ENCODE measurements around the gene EPO.
"Not testable (repeated sequence)": the region's sequence is repeated elsewhere in the genome, so short reads cannot be mapped to it uniquely, and the experiment has no call there.

The EPO gene

GRCh38 chr7:100739934-100740333, 19.7 kb downstream of the EPO start:
- no peaks in the 10 kb centered on the region for H3K27me3 ChIP-seq (ENCODE audit: control insufficient read depth, insufficient read depth, low read length)
- H3K27ac ChIP-seq (ENCODE audit: low read depth, low read length), result no peak overlapping the region
- H3K36me3 ChIP-seq (ENCODE audit: control insufficient read depth, insufficient read depth, low read length), result no peaks in the 10 kb centered on the region
- H3K9ac ChIP-seq (ENCODE audit: low read length), result no peak overlapping the region
- no peak overlapping the region for H3K4me3 ChIP-seq (ENCODE audit: low read length)
- H3K4me1 ChIP-seq (ENCODE audit: control insufficient read depth, insufficient read depth, low read length), result no peaks in the 10 kb centered on the region

- Histone ChIP-seq H3K4me3 (ENCODE audit: low read length) (no peak overlapping the region), H3K27me3 (ENCODE audit: control insufficient read depth, insufficient read depth, low read length) (no peaks in the 10 kb centered on the region), H3K36me3 (ENCODE audit: control insufficient read depth, insufficient read depth, low read length) (no peaks in the 10 kb centered on the region), H3K9ac (ENCODE audit: low read length) (no peak overlapping the region), H3K4me1 (ENCODE audit: control insufficient read depth, insufficient read depth, low read length) (no peaks in the 10 kb centered on the region), H3K27ac (ENCODE audit: low read depth, low read length) (no peak overlapping the region)
Measured at GRCh38 chr7:100744605-100745004, 24.3 kb downstream of the EPO start.

DNA sequence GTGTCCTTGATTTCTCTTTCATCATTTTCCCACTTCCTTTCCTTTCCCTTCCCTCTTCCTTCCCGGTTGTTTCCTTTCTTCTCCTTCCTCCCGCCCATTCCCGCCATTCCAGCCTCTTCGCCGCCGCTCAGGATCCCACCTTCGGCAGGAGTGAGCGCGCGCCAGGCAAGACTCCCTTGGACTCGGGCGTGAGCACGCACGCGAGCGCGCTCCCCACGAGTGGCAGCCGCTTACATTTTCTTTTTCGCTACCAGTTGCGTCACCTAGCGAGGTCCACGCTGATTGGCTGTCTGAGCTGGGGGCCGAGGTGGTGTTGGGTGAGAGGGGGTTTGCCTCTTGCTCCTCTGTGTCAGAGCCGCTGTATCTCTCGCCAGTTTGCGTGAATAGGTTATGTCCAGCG, 24.9 kb downstream of the EPO start:
- H3K36me3 ChIP-seq (ENCODE audit: control insufficient read depth, insufficient read depth, low read length), result no peaks in the 10 kb centered on the region
- peak overlapping the region; percentile 47 for H3K4me3 ChIP-seq (ENCODE audit: low read length)
- no peaks in the 10 kb centered on the region for H3K27me3 ChIP-seq (ENCODE audit: control insufficient read depth, insufficient read depth, low read length)
- H3K4me1 ChIP-seq (ENCODE audit: control insufficient read depth, insufficient read depth, low read length), result no peaks in the 10 kb centered on the region
- H3K9ac ChIP-seq (ENCODE audit: low read length), result no peak overlapping the region
- no peak overlapping the region for H3K27ac ChIP-seq (ENCODE audit: low read depth, low read length)

DNA sequence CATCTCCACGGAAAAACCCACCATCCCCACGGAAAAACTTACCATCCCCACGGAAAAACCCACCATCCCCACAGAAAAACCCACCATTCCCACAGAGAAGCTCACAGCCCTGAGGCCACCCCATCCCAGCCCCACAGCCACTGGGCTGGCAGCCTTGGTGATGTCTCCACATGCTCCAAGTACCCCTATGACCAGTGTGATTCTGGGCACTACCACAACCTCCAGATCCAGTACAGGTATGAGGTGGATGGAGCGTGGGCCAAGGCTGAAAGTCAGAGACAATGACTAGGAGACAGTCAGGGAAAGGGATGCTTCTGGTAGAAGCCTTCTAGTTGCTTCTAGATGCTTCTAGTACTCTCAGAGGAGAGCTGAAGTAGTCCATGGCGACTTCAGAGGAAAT, 32.7 kb downstream of the EPO start:
- no peak overlapping the region for H3K27ac ChIP-seq (ENCODE audit: low read depth, low read length)
- H3K36me3 ChIP-seq (ENCODE audit: control insufficient read depth, insufficient read depth, low read length), result no peaks in the 10 kb centered on the region
- H3K9ac ChIP-seq (ENCODE audit: low read length), result no peak overlapping the region
- peaks cover 2% of the 10 kb centered on the region for H3K27me3 ChIP-seq (ENCODE audit: control insufficient read depth, insufficient read depth, low read length)
- no peaks in the 10 kb centered on the region for H3K4me1 ChIP-seq (ENCODE audit: control insufficient read depth, insufficient read depth, low read length)
- no peak overlapping the region for H3K4me3 ChIP-seq (ENCODE audit: low read length)

DNA sequence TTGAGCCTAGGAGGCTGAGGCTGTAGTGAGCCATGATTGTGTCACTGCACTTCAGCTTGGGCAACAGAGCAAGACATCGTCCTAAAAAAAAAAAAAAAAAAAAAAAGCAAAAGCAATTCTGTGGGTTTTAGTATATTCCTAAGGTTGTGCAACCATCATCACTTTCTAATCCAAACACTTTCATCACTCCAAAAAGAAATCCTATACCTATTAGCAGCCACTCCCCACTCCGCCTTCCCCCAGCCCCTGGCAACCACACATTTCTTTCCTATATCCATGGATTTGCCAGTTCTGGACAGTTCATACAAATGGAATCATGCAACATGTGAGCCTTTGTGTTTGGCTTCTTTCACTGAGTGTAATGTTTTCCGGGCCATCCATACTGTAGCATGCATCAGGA, 33.5 kb downstream of the EPO start:
- Histone ChIP-seq H3K9ac (ENCODE audit: low read length) (no peak overlapping the region), H3K4me3 (ENCODE audit: low read length) (no peak overlapping the region), H3K27ac (ENCODE audit: low read depth, low read length) (no peak overlapping the region), H3K27me3 (ENCODE audit: control insufficient read depth, insufficient read depth, low read length) (peaks cover 2% of the 10 kb centered on the region), H3K36me3 (ENCODE audit: control insufficient read depth, insufficient read depth, low read length) (no peaks in the 10 kb centered on the region), H3K4me1 (ENCODE audit: control insufficient read depth, insufficient read depth, low read length) (no peaks in the 10 kb centered on the region)

- Histone ChIP-seq H3K27me3 (ENCODE audit: control insufficient read depth, insufficient read depth, low read length) (no peaks in the 10 kb centered on the region), H3K27ac (ENCODE audit: low read depth, low read length) (no peak overlapping the region), H3K4me3 (ENCODE audit: low read length) (no peak overlapping the region), H3K36me3 (ENCODE audit: control insufficient read depth, insufficient read depth, low read length) (no peaks in the 10 kb centered on the region), H3K4me1 (ENCODE audit: control insufficient read depth, insufficient read depth, low read length) (no peaks in the 10 kb centered on the region), H3K9ac (ENCODE audit: low read length) (no peak overlapping the region)
Measured at GRCh38 chr7:100759357-100760171, 39.3 kb downstream of the EPO start.

GRCh38 chr7:100762841-100763240, 42.6 kb downstream of the EPO start:
- H3K9ac ChIP-seq (ENCODE audit: low read length), result not testable (repeated sequence)

DNA sequence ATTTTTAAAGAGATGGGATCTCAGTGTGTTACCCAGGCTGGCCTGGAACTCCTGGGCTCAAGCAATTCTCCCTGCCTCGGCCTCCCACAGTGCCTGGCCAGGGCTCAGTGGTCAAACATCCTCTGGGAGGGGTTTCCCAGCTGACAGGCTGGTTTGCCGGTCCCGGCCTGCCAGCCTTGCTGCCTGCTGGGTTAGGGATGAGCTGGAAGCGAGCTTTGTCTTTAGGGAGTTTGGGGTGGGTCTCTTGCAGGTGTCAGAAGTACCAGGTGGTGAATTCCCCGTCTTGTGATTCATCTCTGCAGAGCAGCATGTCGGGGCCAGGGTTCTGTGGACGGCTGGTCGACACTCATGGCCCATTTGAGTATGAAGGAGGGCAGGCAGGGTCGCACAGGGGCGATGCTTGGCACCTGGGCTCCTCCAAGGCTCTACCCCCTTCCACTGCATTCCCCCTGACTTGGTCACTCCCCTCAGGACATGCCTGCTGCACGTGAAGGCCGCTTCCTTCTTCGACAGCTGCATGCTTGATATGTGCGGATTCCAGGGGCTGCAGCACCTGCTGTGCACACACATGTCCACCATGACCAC, 43.4 kb downstream of the EPO start:
- Histone ChIP-seq H3K9ac (ENCODE audit: low read length) (no peak overlapping the region), H3K27me3 (ENCODE audit: control insufficient read depth, insufficient read depth, low read length) (no peaks in the 10 kb centered on the region), H3K4me3 (ENCODE audit: low read length) (no peak overlapping the region), H3K4me1 (ENCODE audit: control insufficient read depth, insufficient read depth, low read length) (no peaks in the 10 kb centered on the region), H3K27ac (ENCODE audit: low read depth, low read length) (no peak overlapping the region), H3K36me3 (ENCODE audit: control insufficient read depth, insufficient read depth, low read length) (no peaks in the 10 kb centered on the region)

More at GRCh38 chr7:100762841-100763240, 42.6 kb downstream of the EPO start:
- H3K4me1 ChIP-seq (ENCODE audit: control insufficient read depth, insufficient read depth, low read length); H3K36me3 ChIP-seq (ENCODE audit: control insufficient read depth, insufficient read depth, low read length); H3K27ac ChIP-seq (ENCODE audit: low read depth, low read length); H3K27me3 ChIP-seq (ENCODE audit: control insufficient read depth, insufficient read depth, low read length); H3K4me3 ChIP-seq (ENCODE audit: low read length): not testable (repeated sequence)

DNA sequence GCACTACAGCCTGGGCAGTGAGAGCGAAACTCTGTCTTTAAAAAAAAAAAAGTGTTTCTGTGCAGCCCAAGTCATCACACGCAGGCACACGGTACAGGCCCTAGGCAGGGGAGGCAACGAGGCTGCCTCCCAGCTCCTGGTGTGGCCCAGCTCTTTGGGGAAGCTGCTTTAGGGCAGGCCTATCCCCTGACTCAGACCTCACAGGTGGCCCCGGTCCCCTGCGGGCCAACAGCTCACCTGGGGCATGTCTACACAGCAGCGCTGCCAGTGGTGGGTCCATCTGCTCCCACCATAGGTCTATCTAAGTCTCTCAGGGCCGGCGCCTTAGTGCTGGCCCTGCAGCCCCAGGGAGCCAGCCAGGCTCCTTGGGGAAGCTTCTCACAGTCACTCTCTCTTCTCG, 44.6 kb downstream of the EPO start:
- H3K9ac ChIP-seq (ENCODE audit: low read length), result no peak overlapping the region
- no peaks in the 10 kb centered on the region for H3K4me1 ChIP-seq (ENCODE audit: control insufficient read depth, insufficient read depth, low read length)
- H3K4me3 ChIP-seq (ENCODE audit: low read length), result no peak overlapping the region
- no peaks in the 10 kb centered on the region for H3K27me3 ChIP-seq (ENCODE audit: control insufficient read depth, insufficient read depth, low read length)
- H3K27ac ChIP-seq (ENCODE audit: low read depth, low read length), result no peak overlapping the region
- no peaks in the 10 kb centered on the region for H3K36me3 ChIP-seq (ENCODE audit: control insufficient read depth, insufficient read depth, low read length)

GRCh38 chr7:100765250-100765649, 45.0 kb downstream of the EPO start:
- no peak overlapping the region for H3K9ac ChIP-seq (ENCODE audit: low read length)
- H3K4me3 ChIP-seq (ENCODE audit: low read length), result no peak overlapping the region
- no peaks in the 10 kb centered on the region for H3K27me3 ChIP-seq (ENCODE audit: control insufficient read depth, insufficient read depth, low read length)
- no peak overlapping the region for H3K27ac ChIP-seq (ENCODE audit: low read depth, low read length)
- H3K4me1 ChIP-seq (ENCODE audit: control insufficient read depth, insufficient read depth, low read length), result no peaks in the 10 kb centered on the region
- no peaks in the 10 kb centered on the region for H3K36me3 ChIP-seq (ENCODE audit: control insufficient read depth, insufficient read depth, low read length)

- no peaks in the 10 kb centered on the region for H3K36me3 ChIP-seq (ENCODE audit: control insufficient read depth, insufficient read depth, low read length)
- H3K4me1 ChIP-seq (ENCODE audit: control insufficient read depth, insufficient read depth, low read length), result no peaks in the 10 kb centered on the region
- H3K9ac ChIP-seq (ENCODE audit: low read length), result no peak overlapping the region
- no peak overlapping the region for H3K27ac ChIP-seq (ENCODE audit: low read depth, low read length)
- H3K27me3 ChIP-seq (ENCODE audit: control insufficient read depth, insufficient read depth, low read length), result no peaks in the 10 kb centered on the region
- no peak overlapping the region for H3K4me3 ChIP-seq (ENCODE audit: low read length)
Measured at GRCh38 chr7:100768784-100769183, 48.5 kb downstream of the EPO start.

Measured in rectal smooth muscle tissue (tissue), 1 donor.